SKM-1 treated with dmso at 0.1 percent for 144 hours (cell line): ENCODE data around the gene NLRC5.

Experiments
- DNase-seq: peaks from one replicate; lab custom pipeline; 2025; ENCODE audit not compliant: unreplicated experiment; lab: John Stamatoyannopoulos, UW

NLRC5 gene

GRCh38 chr16:57123974-57124674 lies 134.8 kb downstream of the NLRC5 start:
- no peak for DNase-seq

- no peak for DNase-seq
Observed at GRCh38 chr16:57125376-57125775, 136.0 kb downstream of the NLRC5 start.

- DNase-seq, result no peak
Observed at GRCh38 chr16:57125969-57126368, 136.6 kb downstream of the NLRC5 start.

- no peak for DNase-seq
Observed at GRCh38 chr16:57126411-57126810, 137.1 kb downstream of the NLRC5 start.

GRCh38 chr16:57127037-57127763 lies 137.8 kb downstream of the NLRC5 start:
- no peak for DNase-seq

GRCh38 chr16:57127836-57128235 lies 138.5 kb downstream of the NLRC5 start:
- DNase-seq, result no peak

GRCh38 chr16:57128771-57129389 lies 139.5 kb downstream of the NLRC5 start:
- no peak for DNase-seq

GRCh38 chr16:57130950-57131321 lies 141.6 kb downstream of the NLRC5 start:
- no peak for DNase-seq

- DNase-seq, result no peak
Observed at GRCh38 chr16:57131351-57131970, 142.1 kb downstream of the NLRC5 start.

- DNase-seq, result peak; percentile 33
Observed at GRCh38 chr16:57132470-57132869, 143.1 kb downstream of the NLRC5 start.

GRCh38 chr16:57133031-57133430 lies 143.7 kb downstream of the NLRC5 start:
- DNase-seq, result no peak
